ENCODE measurements around the gene TCF19.
A peak's percentile ranks its signal among the peaks of the same experiment; 100 is the strongest.

Gene TCF19

DNA sequence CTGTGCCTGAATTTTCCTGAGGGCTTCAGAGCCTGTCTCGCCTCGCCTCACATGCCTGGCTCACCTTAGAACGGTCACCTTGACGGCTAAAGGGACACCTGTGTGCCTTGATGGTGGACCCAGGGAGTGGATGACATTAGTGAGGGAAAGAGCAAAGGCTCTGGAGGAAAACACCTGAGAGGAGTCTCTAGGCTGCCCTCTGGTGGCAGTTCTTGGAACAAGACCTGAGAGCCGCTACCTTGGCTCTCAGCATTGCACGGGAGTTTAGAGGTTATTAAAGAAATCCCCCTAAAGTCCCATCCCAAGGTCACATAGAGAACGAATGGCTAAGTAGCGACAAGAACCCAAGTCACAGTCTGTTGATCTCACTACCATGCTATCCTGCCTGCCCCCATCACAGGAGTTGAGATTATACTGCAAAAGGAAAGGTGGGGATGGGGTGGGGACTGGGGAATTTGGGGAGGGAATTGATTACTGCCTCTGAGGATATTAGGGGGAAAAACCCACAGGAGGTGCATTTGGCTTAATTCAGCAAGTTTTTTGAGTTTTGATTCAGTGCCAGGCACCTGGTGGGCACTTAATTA lies 30.2 kb upstream of the TCF19 start:
- DNase-seq (ENCODE audit: low read depth): peak; percentile 54

DNA sequence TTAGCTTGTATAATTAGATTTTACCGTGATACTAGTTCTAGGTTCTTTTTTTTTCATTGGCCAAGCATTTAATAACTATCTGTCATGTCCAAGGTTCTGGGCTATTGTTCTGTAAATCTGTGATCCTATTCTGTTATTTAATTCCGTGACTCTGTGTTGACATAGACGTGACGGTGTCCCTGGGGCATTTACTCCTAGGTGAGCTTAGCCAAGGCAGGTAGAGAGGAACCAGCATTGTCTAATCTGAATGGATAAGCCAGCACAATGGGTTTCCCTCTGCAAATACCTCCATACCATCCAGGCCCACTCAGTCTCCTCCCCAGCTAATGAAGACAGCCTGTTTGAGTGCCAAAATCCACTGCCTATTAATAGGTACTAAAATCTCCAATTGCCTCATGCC lies 29.3 kb upstream of the TCF19 start:
- no peak for DNase-seq (ENCODE audit: low read depth)

DNA sequence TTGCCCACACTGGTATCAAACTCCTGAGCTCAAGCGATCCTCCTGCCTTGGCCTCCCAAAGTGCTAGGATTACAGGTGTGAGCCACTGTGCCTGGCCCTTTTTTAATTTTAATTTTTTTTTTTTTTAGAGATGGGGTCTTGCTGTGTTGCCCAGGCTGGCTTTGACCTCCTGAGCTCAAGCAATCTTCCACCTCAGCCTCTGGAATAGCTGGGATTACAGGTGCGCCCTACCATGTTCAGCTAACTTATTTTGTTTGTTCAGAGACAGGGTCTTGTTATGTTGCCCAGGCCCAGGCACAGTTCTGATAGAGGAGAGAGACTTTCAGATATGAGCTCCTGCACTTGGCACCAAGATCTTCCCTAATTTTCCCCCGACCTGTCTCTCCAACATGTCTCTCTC lies 27.6 kb upstream of the TCF19 start:
- DNase-seq (ENCODE audit: low read depth): no peak

DNA sequence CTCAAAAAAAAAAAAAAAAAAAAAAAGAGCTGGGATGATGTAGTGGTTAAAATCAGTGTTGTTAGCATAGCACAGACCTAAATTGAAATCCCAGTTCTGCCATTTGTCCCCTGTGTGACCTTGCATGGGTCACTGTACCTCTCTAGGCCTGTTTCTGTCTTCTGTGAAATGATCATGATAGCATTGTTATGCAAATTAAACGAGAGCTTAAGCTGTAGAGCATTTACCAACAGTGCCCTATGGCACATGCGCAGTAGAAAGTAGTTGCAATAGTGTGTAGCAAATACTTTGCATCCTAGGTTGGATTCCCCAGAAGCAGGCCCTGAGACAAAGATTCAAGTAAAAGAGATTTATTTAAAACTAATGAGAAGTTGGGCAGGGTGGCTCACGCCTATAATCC lies 26.8 kb upstream of the TCF19 start:
- no peak for DNase-seq (ENCODE audit: low read depth)

DNA sequence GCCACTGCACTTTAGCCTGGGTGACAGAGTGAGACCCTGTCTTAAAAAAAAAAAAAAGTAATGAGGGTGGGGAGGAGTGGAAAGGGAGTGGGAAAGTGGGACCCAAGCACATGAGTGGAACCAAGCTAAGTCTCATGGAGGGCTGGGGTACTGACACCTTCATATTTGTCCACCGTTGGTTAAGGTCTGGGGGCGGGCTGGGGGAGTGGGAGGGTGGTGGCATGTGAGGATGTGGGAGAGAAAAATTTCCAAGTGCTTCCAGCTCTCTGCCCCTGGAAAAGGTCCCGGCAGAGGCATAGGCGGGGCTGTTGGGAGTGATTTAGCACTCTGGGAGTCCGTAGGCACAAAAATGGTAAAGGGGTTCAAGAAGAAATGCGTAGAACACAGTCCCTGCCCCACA lies 25.6 kb upstream of the TCF19 start:
- no peak for DNase-seq (ENCODE audit: low read depth)

DNA sequence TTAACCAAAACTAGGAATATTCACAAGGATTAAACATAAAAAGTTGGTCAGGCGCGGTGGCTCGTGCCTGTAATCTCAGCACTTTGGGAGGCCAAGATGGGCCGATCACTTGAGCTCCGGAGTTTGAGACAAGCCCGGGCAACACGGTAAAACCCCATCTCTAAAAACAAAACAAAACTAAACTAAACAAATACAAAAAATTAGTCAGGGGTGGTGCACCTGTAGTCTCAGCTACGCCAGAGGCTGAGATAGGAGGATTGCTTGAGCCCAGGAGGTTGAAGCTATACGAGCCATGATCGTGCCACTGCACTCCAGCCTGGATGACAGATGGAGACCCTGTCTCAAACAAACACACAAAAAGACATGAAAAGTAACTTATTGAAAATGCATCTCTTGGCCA lies 22.7 kb upstream of the TCF19 start:
- no peak for DNase-seq (ENCODE audit: low read depth)

DNA sequence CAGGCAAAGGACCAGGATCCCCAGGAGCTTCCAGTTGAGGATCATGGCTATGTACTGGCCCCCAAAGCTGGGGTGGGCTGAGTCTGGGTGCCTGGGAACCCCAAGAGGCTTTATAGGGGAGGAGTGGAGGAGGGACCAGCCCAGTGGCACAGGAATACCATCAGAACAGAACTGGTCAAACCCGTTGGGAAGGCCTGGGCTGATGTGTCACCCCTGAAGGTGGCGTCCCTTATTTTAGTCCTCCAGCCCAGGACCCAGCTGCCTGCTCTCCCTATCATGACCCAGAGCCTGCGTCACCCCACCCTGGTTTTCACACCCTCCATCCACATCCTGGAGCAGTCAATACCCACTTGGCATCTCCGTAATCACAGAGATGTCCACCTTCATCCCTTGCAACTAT lies 19.4 kb upstream of the TCF19 start, which contains the start of gene PSORS1C2:
PSORS1C2 (minus strand) TSS at position 85 of the 400 bp plus-strand sequence; CDS start at position 45, 40 bp downstream.
- no peak for DNase-seq (ENCODE audit: low read depth)

DNA sequence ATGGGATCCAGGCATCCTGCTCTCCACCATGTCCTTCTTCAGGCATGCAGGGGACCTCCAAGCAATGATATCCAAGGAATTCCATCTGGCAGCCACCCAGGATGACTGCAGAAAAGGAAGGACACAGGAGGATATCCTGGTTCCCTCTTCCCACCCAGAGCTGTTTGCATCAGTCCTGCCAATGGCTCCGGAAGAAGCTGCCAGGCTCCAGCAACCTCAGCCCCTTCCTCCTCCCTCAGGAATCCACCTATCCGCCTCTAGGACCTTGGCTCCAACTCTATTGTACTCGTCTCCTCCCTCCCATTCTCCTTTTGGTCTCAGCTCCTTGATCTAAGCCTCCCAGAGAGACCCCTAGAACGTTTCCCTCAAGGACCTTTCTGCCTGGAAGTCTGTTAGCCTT lies 18.8 kb upstream of the TCF19 start:
- no peak for DNase-seq (ENCODE audit: low read depth)

DNA sequence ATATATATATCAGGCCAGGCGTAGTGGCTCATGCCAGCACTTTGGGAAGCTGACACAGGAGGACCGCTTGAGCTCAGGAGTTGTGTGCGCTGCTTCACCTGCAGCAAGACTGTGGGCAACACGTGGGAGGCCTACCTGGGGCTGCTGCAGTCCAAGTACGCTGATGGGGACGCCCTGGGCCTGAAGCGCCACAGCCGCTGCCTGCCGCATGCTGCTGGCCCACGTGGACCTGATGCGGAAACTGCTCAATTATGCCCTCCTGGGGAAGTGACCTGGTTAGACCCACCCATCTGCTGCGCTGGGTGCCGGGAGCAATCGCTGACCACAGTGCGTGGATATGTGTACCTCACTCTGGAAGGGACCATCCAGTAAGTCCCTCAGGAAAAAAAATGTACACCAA lies 17.7 kb upstream of the TCF19 start:
- no peak for DNase-seq (ENCODE audit: low read depth)

DNA sequence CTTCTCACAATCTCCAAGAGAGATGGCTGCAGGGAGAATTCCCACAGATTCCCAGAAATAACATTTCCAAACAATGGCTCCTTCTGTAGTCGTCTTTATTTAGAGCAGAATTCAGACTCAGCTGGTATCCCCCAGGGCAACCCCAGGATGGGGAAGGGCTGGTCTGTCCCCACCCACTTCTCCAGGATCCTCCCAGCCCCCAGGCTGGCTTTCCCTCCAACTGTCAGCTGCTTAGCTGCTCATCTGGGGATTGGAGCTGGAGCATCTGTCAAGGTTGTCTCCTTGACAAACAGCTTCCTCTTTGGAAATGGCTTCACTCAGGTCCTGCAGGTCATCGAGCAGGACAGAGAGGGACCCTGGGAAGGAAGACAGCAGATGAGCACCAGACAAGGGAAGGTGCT lies 16.0 kb upstream of the TCF19 start:
- no peak for DNase-seq (ENCODE audit: low read depth)

DNA sequence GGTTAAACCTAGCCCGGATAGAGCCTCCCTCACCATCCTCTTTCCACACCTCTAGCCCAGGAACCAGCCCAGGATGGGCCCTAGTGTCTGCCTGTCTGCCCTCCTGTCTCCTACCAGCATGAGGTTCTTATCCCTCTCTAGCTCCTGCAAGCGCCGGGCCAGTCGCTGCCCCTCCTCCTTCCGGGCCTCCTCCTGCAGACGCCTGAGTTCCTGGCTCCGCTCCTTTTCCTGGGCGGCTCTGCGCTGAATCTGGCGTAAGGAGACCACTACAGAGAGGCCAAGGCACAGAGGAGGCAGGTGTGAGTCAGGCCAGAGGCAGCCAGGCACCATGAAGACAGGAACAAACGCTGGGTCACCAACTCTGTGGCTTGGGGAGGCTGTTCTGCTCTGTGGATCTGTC lies 15.2 kb upstream of the TCF19 start:
- no peak for DNase-seq (ENCODE audit: low read depth)

DNA sequence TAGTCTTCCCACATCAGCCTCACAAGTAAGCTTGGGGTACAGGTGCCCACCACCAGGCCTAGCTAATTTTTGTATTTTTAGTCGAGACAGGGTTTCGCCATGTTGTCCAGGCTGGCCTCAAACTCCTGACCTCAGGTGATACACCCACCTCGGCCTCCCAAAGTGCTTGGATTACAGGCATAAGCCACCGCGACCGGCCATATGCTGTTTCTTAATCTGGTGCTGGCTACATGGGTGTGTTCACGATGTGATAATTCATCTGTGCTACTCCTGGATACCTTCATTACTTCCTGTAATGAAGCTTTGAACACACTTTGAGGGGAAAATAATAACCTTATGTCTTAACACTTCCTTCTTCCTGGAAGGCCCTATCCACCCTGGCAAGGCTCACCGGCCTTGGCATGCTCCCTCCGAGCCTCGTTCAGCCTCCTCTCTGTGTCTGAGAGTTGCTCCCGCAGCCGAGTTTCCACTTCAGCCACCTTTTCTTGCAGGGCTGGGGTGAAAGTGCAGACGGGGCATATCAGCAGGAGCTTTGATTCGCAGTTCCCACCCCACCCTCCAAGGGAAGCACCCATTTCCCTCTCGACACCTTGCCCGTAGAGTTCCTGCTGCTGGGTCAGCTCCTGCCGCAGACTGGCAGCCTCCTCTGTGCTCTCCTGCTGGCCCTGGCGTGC lies 14.0 kb upstream of the TCF19 start:
- no peak for DNase-seq (ENCODE audit: low read depth)

DNA sequence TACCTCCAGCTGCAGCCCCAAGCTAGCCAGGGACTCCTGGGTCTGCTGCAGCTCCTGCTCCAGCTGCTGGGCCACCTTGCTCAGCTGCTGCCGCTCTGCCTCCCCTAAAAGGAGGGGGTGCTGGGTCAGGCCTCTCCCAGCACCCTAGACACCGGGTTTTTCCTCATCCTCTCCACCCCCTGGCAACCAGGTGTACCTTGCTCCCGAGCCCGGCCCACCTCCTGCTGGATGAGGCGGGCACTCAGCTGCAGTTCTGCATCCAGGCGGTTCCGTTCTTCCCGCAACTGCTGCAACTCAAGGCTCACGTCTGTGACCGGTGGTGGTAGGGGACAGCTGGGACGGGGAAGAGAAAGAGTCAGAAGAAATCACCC lies 13.4 kb upstream of the TCF19 start:
- DNase-seq (ENCODE audit: low read depth): no peak

DNA sequence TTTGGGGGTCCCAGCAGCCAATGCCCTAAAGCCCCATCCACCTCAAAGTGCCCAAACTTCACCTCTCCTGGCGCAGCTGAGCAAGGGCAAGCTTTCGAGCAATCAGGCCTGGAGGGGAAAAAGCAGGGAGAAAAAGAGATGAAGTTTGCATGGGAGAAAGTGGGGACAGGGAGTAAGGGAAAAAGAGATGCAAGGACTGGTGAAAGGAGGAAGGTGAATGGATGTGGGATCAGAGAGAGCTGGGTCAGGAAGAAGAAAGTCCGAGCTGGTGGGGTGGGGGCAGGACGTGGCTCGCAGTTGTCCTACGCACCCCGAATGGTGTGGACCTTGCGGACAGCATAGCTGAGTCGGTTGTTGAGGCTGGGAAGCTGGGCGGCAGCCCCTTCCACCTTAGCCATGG lies 13.0 kb upstream of the TCF19 start:
- no peak for DNase-seq (ENCODE audit: low read depth)

DNA sequence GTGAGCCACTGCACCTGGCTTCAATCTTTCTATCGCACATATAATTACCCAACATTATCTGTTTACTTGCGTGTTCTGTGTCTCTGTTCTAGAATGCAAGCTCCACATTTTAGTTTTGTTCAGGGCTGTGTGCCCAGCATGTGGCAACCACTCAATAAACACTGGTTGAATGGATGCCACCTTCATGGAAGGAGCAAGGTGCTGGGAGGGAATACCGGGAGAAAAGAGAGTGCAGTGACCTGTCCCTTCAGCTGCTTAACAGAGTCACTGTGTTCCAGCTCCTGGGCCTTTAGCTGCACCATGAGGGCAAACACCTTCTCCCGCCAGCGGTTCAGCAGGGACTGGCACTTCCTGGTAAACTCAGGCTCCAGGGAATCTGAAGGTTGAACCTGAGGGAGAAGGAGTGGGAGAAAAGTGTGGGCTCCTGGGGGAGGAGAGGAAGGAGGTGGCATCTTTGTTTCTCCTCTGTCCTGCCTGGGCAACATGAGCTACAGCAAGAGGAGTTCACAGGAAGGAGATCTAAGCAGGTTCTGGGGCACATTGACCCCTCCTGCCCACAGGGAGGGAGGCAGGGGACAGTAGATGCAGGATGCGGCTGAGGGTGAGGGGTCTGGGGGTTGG lies 8.5 kb upstream of the TCF19 start:
- no peak for DNase-seq (ENCODE audit: low read depth)

DNA sequence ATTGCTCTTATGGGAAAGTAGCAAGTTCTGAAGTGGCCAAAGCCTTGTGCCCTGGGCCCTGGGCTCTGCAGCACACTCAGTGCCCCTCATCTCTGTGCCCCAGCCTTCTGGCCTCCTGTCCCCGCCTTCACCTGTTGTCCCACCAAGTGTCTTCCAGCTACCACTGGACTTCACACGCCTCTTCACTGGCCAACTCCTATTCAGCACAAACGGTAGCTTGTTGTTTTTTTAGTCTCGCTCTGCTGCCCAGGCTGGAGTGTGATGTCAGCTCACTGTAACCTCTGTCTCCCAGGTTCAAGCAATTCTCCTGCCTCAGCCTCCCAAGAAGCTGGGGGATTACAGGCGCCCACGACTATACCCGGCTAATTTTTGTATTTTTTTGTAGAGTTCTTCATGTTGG lies 5.6 kb upstream of the TCF19 start:
- no peak for DNase-seq (ENCODE audit: low read depth)

DNA sequence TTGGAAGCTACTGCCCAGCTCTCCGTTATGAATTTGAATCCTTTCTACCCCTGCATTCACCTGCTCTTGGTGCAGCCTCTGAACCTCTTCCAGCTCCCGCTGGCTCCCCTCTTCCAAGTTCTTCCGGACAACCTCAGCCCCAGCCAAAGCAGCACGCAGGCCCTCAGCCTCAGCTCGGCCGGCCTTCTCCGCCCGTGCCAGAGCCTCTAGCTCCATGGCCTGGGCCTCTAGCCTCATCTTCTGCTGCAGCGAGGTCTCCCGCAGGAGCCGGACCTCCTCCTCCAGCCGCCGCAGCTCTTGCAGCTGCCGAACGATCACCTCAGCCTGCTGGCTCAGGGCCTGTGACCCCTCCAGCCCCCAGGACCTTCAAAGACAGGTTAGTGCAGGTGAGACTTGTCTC lies 4.0 kb upstream of the TCF19 start:
- DNase-seq (ENCODE audit: low read depth): no peak

DNA sequence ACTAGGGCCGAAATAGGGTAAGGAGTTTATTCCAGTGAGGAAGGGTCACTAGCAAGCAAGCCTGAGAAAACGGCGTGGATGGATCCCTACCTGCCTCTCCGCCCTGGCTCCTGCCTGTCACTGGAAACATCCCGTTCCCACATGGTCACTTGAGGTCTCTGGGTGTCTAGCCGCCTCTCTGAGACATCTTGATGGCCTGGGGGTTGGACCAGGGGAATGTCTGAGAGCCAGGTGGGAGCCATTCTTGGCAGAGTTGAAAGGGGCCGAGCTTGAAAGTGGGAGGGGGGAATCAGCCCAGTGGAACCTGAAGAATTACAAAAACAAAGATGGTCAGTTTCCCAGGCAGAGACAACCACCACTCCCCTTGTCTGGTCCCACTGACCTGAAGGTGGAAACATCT lies 1.7 kb upstream of the TCF19 start:
- no peak for DNase-seq (ENCODE audit: low read depth)

DNA sequence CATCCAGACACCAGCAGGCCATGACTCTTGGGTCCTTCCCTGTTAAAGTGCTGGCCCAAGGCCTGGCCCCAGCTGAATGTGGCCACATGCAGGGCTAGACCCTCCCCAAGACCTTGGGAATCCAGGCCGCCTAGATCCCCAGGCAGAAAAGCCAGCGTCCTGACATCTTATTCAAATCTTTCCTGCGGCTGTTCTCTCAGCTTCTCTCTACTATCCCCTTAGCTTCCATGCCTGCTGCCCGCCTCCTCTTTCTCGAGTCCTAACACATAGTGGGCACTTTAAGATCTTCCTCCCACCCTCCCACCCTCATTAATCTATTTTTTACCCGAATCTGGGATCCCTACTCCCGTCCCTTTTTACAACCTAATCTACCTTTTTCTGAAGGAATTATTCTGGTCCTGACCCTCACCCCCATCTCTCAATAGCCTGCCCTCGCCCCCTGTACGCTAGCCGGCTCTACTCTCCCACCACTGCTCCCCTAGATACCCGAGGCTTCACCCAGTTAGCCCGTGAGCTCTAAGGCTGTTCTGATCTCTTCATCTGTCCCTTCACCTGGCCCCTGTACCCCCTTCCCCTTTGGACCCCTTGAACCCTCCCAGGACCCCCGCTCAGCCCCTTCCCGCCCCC lies 763 bp upstream of the TCF19 start, which contains the start of gene CCHCR1:
CCHCR1 (minus strand) TSS at position 290 of the 627 bp plus-strand sequence; CDS start at position 88, 202 bp downstream.
- no peak for DNase-seq (ENCODE audit: low read depth)

DNA sequence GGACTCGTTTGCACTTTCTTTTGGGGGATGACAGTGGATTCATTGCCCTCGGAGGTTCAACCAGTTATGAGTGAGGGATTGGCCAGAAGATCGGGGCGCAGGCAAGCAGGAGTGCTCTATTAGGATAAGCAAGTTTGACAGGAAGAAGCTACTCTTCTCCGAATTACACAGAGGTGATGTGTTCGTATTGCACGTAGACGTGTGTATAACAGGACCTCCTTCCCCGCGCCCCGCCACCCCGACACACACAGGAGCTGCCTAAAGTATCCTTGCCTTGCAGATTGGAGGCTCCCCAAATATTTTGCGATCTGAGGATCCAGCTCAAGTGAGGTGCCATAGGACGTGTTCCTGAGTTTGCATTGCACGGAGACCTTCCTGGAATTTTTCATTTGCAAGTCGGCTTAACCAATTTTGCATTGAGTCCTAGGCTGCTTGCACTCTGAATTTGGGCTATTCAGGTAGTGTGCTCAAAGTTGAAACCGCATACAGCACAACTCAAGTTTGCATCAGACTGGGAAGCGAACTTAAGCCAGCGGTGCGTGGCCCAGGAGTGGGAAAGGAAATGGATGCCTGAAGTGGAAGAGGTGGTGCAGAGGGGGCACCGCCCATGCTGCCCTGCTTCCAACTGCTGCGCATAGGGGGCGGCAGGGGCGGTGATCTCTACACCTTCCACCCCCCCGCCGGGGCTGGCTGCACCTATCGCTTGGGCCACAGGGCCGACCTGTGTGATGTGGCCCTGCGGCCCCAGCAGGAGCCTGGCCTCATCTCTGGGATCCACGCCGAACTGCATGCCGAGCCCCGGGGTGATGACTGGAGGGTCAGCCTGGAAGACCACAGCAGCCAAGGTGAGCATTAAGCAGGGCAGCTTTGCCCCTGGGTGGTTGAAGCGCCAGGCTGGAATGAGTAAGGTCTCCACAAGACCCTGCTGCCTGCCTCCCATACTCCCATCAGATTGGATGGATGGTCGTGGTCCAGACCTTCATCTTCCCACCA lies 770 bp downstream of the TCF19 start:
- no peak for DNase-seq (ENCODE audit: low read depth)

DNA sequence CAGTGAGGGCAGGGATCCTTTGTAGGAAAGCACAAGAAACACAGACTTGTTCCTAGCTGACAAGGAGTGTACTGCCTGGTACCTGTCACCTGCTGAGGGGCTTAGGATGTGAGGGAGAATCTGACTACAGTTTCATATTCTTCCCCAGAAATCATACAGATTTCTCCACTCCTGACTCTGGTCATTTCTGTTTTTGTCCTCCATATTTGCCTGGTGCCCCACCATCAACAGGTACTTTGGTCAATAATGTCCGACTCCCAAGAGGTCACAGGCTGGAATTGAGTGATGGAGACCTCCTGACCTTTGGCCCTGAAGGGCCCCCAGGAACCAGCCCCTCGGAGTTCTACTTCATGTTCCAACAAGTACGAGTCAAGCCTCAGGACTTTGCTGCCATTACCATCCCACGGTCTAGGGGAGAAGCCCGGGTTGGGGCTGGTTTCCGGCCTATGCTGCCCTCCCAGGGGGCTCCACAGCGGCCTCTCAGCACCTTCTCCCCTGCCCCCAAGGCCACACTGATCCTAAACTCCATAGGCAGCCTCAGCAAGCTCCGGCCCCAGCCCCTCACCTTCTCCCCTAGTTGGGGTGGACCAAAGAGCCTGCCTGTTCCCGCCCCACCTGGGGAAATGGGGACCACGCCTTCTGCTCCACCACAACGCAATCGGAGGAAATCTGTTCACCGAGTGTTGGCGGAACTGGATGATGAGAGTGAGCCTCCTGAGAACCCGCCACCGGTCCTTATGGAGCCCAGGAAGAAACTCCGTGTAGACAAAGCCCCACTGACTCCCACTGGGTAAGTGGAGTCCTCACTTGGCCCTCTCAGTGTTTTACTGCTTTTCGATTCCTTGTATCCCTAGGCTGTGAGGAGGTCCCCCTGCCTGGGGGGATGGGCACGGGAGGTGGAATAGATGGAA lies 3.1 kb downstream of the TCF19 start:
- no peak for DNase-seq (ENCODE audit: low read depth)

Measured in activated T-cell treated with anti-CD3 and anti-CD28 coated beads for 48 hours (primary cell).